ENCODE results near the gene DOK7. TPM values are rescaled to one million over a fixed set of nuclear protein-coding genes. Genes with fewer than 3 reads are reported as not detected.

DOK7 gene
- total RNA-seq, 1 experiment from 2014 or later: not detected

DNA sequence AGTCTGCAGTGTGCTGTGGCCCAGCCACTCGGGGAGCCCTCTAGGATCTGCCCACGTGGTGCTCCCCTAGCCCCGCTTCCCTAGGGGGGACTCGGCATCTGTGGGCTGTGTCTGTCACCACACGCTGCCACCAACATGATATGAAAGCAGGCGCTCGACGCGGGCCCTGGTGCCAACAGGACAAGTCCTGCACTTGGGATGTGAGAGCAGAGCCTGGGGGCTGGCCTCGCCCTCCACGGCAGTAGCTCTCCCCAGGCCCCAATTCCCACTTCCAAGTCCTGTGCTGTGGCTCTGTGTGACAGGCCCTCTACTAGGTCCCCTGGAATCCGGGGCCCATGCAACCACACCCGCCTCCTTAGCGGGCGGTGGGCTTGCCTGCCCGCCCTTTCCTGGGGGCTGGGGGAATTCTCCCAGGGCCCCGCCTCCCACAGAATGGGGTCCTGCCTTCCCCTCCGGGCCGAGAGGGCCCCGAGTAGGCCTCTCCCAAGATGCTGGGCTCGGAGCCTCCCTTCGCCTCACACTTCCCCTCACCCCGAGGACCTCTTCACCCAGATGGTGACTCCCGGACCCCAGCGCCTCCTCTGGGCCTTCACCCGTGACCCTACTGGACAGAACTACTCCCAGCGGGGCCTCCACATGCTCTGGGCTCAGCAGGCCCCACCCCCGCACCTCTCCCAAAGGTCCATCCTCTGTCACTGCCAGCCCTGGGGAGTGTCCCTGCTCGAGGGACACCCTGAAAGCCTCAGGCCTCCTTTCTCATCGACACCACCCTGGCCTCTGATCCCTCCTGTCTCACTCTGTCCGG lies 57.9 kb downstream of the DOK7 start:
- no peak for DNase-seq (ENCODE audit: low read depth)

DNA sequence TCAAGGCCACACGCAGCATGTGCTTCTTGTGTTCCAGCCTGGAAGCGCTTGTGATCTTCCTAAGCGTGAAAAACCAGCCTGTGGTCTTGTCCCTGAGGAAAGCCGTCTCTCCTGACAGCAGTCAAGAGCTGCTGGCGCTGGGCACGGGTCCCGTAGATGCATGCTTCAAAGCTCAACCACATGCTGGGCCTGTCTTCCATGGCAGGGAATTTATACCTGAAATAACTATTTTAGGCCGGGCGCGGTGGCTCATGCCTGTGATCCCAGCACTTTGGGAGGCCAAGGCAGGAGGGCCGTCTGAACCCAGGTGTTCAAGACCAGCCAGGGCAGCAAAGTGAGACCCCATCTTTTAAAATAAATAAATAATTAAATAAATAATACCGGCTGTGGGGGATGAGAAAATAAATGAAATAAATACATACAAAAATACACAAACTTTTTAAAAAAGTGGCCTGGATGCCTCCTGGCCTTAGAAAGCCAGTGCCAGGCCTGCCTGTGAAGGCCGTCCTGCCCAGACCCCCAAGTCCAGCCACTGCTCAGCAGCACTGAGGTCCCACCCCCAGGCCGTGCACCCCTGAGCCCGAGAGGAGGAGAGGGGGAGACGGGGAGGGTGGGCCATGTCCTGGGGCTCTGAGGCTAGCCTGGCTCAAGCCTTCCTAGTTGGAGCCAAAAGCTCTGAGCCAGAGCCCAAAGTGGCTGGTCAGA lies 58.7 kb downstream of the DOK7 start:
- no peak for DNase-seq (ENCODE audit: low read depth)

DNA sequence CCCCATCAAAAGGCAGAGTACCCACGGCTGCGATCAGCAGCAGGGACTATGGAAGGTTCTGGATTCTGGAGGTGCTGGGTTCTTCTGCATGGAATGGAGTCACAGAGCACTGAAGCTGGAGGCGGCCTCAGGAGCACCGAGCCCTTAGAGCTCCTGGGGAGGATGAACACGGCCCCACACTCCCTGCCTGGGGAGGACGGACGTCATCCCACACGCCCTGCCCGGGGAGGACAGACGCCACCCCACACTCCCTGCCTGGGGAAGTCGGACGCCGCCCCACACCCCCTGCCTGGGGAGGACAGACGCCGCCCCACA lies 59.2 kb downstream of the DOK7 start:
- DNase-seq (ENCODE audit: low read depth): no peak

DNA sequence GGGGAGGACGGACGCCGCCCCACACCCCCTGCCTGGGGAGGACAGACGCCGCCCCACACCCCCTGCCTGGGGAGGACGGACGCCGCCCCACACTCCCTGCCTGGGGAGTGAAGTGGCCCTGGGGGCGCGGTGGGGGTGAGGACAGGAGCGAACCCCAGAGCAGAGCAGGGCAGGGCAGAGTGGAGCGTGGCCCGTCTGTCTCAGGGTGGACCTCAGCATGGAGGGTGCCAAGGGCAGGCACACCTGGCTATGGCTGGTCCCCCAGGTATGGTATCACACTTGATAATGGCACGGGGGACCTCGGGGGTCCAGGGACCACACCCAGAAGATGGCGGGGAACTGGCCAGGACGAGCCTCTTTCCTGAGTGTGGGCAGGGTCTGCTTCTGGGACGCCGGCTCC lies 59.5 kb downstream of the DOK7 start:
- DNase-seq (ENCODE audit: low read depth): no peak

DNA sequence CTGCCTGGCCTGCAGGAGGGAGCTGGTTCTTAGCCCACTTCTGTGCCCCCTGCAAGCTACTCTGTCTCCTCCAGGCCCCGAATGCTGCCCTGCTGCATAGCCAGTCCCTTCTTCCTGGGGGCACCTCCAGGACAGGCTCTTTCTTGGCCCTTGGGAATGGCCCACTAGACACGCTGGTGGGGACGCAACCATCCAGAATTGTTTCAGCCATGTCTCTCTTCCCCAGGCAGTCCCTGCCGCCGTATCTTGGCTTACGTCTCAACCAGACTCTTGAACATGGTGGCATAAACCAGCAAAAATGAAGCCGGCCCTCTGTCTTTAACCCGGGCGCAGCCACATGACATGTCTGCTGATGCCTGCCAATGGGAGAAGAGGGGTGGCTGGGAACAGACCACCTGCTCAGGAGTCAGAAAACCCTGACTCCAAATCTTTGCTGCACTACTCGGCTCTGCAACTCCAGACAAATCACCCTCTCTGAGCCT lies 60.1 kb downstream of the DOK7 start:
- no peak for DNase-seq (ENCODE audit: low read depth)

DNA sequence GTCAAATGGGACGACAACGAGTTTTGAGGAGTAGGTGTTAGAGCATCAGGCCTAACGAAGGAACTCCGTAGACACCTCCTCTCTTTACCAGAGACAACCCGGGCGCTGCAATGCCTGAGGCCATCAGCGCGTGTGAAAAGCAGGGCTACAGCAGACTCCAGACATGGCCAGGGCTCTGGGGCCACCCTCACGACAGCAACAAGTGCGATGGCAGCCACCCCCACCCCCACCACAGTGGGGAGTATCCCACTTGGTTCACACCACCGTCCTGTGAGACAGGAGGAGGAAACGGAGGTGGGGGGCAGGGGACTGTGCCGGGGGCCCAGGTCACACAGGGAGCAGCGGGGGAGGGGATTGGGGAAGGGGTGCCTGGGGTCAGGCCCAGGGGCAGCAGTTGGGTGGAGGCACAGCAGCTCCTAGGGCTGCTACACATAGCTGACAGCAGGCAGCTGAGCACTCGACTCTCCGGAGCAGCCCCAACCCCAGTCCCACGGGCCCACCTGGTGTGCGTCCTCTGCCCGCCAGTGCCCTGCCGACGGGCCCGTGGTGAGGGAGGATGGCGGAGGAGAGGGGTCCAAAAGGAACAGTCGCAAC lies 60.6 kb downstream of the DOK7 start:
- DNase-seq (ENCODE audit: low read depth): no peak

DNA sequence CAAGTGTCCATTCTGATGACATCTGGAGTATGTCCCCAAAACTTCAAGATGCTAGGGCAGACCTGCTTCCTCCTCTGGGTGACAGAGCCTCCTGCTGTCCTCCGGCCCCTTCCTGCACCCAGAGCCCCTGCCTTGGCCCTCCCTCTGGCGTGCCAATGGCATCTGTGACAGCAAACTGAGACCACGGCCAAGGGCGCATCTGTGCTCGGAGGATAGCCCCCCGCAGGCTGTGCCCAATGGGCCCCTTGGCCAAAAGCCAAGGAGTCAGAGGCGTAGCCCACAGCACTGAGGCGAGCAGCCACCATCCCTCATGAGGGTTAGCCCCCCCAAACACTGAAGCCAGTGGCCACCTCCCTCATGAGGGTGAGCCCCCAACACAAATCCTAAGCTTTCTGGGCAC lies 61.2 kb downstream of the DOK7 start:
- no peak for DNase-seq (ENCODE audit: low read depth)

DNA sequence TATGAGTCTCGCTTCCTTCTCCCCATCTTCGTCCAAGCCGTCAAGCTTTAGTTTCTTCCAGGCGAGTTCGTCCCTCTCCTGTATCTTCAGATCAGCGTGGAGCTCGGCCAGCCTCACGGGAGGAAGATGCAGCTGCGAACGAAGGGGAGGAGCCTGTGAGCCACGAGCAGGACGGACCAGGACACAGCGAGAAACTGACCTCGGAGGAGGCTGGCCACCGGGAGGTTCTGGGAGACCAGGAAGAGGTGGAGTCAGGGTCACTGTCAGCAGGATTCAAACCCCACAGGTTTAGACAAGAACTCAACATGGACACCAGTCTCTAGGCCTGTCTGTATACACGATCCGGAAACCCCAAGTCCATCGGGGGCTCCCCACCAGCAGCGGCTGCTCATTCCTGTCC lies 61.8 kb downstream of the DOK7 start:
- DNase-seq (ENCODE audit: low read depth): no peak

DNA sequence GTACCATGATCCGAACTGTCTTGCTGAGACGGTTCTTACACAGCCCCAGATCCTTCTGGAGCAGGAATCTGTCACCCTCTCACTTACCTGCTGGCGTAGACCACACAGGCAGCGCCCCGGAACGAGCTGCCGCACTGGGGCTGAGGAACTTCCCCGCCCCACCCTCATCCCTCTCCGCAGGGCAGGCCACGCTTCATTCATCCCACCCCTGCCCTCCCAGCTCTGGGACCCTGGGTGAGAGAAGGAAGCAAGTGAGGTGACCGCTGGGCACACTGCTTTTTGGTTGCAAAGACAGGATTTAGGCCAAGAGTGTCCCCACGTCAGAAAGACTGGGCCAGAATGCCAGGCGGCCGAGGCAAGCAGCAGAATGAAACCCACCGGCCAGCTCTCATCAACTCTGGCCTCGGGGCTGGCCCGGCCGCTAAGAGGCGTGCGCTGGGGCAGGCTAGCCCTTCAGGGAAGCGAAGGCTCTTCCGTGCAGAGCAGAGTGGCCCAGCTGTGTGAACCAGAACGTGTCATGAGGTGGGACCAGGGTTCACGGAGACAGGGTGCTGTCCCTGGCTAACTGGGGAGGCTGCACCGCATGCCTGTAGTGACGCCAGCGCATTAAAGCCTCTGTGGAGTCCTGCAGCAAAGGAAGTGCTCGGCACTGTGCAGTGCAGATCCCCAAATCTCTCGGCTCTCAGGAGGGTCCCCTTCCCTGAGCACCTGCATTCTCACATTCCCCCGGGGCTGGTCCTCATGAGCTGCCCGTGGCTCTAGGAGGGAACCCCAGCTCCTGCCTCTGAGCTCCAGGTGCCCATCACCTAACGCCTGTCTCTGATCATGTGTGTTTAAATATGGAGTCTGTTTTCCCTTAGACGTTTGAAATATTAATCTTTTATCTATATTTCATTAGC lies 62.7 kb downstream of the DOK7 start:
- DNase-seq (ENCODE audit: low read depth): no peak

DNA sequence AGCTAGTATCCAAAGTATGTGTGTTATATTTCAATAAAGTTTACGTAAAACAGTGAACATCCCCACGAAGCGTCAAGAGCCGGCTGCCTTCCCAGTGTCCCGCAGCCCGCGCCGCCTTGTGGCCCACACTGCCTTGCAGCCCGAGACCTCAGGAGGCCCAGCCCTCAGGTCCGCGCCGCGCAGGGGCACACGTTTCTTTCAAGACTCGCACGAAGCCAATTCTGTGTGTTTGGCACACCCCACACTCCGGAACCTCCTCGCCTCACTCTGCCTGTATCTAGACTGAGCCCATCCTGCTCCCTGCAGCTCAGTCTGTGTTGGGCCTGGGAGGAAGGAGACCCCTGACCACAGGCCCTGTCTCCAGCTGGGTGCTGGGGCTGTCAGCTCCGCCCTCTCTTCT lies 63.4 kb downstream of the DOK7 start:
- no peak for DNase-seq (ENCODE audit: low read depth)

DNA sequence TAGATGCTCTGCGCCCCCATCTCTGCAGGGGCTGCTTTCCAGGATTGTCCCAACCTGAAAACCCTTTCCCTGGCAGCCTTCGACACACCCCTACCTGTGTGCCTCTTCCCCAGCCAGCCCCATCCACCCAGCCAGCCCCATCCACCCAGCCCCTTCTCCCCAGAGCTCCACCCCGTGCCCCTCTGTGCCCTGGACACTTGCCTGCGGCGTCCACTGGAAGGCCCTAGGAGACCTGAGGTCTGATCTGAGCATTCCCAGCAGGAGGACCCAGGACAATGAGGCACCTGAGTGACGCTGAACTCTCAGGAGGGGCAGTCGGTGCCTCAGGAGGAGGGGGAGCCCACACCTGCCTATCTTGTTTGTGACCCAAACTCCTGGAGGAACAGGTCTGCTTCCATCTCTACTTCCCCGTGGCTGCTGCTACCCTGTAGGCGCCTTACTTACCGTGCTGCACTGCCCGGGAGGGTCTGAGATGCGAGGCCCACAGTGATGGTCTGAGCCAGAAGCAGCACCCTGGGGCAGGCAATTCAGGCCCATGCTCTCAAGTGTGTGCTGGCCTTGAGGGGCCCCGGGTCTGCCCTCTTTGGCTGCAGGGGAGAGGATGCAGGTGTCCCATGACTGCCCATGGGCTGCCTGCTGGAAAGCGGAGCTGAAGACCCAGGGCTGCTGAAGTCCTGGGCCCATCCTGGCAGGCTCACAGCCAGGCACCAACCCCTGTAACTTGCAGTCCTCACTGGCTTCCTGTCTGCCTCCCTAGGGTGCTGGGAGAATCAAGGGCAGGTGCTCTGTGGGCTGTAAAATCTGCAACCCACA lies 64.2 kb downstream of the DOK7 start:
- DNase-seq (ENCODE audit: low read depth): no peak

DNA sequence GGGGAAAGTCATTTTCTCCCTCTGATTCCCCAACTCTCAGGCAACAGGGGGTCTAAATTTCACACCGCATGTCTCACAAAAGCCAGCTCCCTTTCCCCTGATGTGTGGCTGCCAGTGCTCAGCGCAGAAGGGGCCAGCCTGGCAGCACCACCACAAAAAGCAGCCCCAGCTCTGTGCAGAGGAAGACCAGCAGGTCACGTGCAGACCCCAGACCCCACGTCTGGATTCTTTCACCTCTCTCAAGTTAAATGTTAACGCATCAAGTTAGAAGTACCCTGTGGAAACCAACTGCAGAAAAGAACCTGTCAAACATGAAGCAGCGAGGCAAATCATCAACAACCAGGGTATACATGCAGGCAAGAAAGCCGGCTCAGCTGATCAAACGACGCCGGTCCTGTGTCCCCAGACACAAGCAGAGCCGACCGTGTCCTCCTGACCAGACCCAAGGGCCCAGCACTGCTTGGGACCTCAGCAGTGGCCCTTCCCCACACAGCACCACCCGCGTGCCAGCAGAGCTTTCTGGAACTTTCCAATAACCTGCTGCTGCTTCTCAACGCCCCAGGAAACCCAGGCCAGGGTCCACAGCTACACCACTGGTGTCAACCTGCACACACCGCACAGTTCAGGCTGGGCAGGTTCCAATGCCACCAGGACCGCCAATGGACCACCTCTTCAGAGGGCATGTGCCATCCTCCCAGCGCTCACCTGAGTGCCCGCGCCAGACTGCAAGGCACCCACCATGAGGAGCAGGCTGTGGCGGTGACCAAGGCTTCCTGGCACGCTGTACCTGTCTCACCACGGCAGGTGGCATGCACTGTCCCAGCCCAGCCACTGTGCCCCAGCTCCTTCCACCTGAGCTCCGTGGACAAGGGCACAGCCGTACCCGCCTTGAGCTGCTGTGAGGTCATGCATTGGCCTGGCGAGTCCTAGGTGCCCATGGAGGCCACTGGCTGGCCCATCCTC lies 65.1 kb downstream of the DOK7 start:
- DNase-seq (ENCODE audit: low read depth): no peak

DNA sequence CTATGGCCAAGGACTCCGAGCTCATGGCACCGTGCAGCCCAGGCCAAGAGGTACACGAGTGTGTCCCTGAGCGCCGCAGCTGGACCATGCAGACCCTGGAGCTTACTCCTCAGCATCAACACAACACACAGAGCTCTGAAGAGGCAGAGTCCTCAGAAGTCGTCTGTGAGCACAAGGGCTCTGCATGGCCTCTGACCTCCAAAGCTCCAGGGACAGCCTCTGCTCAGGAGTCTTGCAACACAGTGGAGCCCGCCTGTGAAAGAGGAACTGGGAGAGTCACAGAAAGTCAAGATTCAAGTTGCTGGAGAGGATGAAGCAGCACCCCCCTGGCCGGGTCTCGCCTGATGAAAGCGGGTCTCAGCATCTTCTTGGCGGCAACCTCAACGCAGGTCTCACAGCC lies 66.3 kb downstream of the DOK7 start:
- no peak for DNase-seq (ENCODE audit: low read depth)

DNA sequence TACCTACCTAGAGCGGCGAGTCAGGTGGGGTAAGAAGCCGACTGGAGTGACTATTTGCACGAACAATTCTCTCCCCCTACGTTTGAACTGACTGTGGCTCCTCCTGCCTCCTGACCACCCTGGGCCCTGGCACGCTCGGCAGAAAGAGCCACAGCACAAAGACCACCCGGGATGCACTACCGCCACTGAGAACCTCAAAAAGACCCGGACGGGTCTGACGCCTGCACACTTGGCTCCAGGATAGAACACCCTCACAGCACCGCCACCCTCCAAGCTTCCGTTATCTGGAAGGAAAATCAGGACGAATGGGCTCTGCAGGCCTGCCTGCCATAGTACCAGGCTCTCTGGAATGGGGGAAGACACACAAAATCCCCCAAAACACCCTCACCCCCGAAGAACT lies 66.9 kb downstream of the DOK7 start:
- DNase-seq (ENCODE audit: low read depth): no peak

DNA sequence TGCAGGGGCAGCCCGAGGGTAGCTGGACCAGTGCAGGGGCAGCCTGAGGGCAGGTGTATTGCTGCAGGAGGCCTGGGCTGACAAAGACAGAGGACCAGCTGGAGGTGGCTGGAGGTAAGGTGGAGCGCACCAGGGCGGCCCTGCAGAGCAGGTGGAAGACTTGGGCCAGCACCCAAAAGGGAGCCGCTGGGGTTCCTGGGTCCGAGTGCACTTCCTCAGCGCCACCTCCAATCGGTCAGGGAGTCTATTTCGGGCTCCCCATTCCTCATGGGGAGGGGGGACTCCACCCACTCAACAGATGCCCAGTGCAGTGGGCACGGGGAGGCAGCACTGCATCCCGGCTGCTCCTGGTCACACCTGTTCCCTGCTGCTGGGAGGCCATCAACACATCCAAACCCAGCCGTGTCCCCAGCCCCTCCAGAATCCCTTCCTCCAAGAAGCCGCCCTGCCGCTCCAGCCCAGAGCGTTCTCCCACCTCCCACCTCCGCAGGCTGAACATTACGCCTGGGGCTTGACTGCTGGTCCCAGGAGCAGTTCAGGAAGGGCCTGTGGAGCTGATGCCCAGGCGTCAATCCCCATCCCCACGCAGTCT lies 67.7 kb downstream of the DOK7 start:
- no peak for DNase-seq (ENCODE audit: low read depth)

DNA sequence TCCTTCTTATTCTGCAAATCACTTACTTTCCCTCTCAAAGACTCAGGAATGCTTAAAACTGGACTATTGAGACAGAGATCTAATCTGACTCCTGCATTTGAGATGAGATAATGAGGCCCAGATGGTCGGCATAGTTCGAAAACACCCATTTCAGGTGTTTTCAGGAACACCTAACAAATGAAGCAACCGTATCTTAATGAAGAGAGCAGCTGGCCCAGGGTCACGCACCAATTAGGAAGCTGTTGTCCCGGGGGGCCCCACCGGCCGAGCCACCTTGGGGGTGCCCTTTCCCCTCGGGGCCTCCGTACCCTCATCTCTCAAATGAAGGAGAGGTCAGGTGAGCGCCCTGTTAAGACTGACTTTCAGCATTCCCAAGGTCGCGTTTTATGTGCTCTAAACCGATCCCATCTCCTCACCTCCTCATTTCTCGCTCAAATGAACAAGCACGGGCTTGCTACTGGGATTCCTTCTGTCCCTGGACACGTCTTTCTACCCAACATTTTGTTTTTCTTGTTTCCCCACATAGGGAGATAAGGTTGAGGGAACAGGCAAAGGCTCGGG lies 68.3 kb downstream of the DOK7 start:
- DNase-seq (ENCODE audit: low read depth): no peak

DNA sequence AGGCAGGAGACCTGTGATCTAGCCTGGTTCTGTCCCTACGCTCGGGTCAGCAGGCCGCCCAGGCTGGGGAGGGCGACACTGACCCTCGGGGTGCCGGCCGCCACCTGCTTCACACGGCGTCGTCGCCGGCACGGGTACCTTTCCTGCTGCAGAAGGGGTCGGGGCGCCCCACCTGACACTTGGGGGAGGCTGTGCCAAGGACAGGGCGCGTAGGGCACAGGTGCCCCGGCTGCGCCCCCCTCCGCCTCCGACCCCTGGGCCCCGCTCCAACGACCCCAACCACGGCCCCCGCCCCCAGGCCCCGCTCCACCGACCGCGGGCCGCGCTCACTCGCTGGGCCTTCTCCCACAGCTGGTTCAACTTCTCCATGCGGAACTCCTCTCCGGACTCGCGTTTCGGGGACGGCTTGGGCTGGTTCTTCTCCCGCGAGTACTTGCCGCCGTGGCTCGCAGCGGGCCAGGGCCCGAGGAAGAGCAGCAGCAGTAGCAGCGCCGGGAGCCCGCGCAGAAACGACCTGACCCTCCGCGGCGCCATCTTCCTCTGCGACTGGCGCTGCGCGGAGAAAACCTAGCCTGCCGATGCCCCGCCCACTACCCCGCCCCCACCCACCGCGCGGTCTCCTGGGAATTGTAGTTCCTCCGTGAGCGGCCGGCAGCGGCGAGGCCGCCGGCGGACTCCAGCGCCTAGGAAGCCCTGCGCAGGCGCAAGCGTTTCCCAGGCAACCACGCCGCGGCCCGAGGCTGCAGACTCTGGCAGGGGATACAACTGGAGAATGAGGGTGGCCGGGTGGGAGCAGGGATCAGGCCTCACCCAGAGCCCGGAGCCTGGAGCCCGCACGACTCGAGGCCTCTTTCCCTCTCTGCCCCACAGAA lies 69.0 kb downstream of the DOK7 start, which contains the start of gene LRPAP1:
TSS of gene LRPAP1 (minus strand) at position 544 of the 872 bp plus-strand sequence. CDS start at position 534, 10 bp downstream.
- DNase-seq (ENCODE audit: low read depth): peak; percentile 79
